H1 (cell line): ENCODE data around the gene AGPAT3. TPM values are rescaled to one million over a fixed set of nuclear protein-coding genes. Genes with fewer than 3 reads are reported as not detected.
A peak's percentile ranks its signal among the peaks of the same experiment; 100 is the strongest.

Source experiments
- CTCF ChIA-PET: fragments of 300-600 bp; sonication (Branson Sonifier 250); formaldehyde crosslinking; loops from one replicate; lab custom pipeline; 2021; ENCODE audit not compliant: partially characterized antibody; lab: Charles Lee
- POLR2A ChIA-PET: fragments of 300-600 bp; sonication (Branson Sonifier 250); formaldehyde crosslinking; loops from one replicate; lab custom pipeline; 2021; ENCODE audit warnings: inconsistent platforms; ENCODE audit not compliant: partially characterized antibody; lab: Charles Lee
- DNase-seq, 2 experiments: peaks; one replicate each; pipeline versions ENCODE4 v3.0.0 to v3.0.0-alpha.2; 2010 to 2022; ENCODE audit warnings: low spot score in 2 of 2, low read depth in 1 of 2, mixed read lengths in 1 of 2
- FAIRE-seq: peaks from 2 replicates; lab custom pipeline; 2011; peaks lifted over from hg19 to GRCh38; lab: Jason Lieb, UNC
- H2AFZ ChIP-seq: 2 replicates; pipeline ENCODE4 v1.8.1; 2012; ENCODE audit warnings: low read length, inconsistent platforms
- H2AK5ac ChIP-seq: 2 replicates; pipeline ENCODE4 v1.6.1; 2013; ENCODE audit warnings: low read depth, low read length
- H2BK120ac ChIP-seq: replicated peaks from 2 replicates; pipeline ENCODE3; 2013; ENCODE audit warnings: low read depth, low read length, inconsistent platforms
- H2BK12ac ChIP-seq: 2 replicates; pipeline ENCODE4 v1.6.1; 2013; ENCODE audit warnings: low read depth, low read length
- H2BK15ac ChIP-seq: 2 replicates; pipeline ENCODE4 v1.6.1; 2013; ENCODE audit warnings: low read length
- H2BK20ac ChIP-seq: 2 replicates; pipeline ENCODE4 v1.6.1; 2013; ENCODE audit warnings: low read length
- H2BK5ac ChIP-seq: 2 replicates; pipeline ENCODE4 v1.6.1; 2013; ENCODE audit warnings: low read depth, low read length
- H3K14ac ChIP-seq: 2 replicates; pipeline ENCODE4 v1.6.1; 2013; ENCODE audit warnings: inconsistent platforms; ENCODE audit not compliant: insufficient read length
- H3K18ac ChIP-seq: 2 replicates; pipeline ENCODE4 v1.6.1; 2013; ENCODE audit warnings: low read length; ENCODE audit errors: extremely low read depth
- H3K23ac ChIP-seq: 2 replicates; pipeline ENCODE4 v1.6.1; 2013; ENCODE audit warnings: inconsistent platforms; ENCODE audit not compliant: insufficient read length
- H3K23me2 ChIP-seq: 2 replicates; pipeline ENCODE4 v1.6.1; 2013; ENCODE audit warnings: low read depth, low read length
- H3K27ac ChIP-seq: 2 replicates; pipeline ENCODE4 v1.6.1; 2011; ENCODE audit warnings: low read depth, low read length, inconsistent platforms
- H3K27me3 ChIP-seq, 4 experiments: replicated peaks in 1 of 4; 1 replicate in 1 of 4; 2 replicates in 3 of 4; pipeline versions ENCODE4 v1.6.1 to v1.8.1; 2011 to 2013; ENCODE audit warnings: low read length in 3 of 4, mild to moderate bottlenecking in 3 of 4, inconsistent platforms in 2 of 4, mixed read lengths in 2 of 4, moderate library complexity in 1 of 4; ENCODE audit not compliant: control insufficient read depth in 3 of 4, insufficient read depth in 3 of 4; ENCODE audit errors: extremely low read depth in 1 of 4
- H3K36me3 ChIP-seq, 4 experiments: 2 replicates each; pipeline versions ENCODE4 v1.6.1 to v1.8.1; 2011 to 2013; ENCODE audit warnings: mild to moderate bottlenecking in 4 of 4, low read length in 3 of 4, moderate library complexity in 2 of 4, control low read depth in 1 of 4, inconsistent platforms in 1 of 4; ENCODE audit not compliant: insufficient read depth in 4 of 4, control insufficient read depth in 2 of 4
- H3K4ac ChIP-seq: replicated peaks from 2 replicates; pipeline ENCODE3; 2013; ENCODE audit warnings: low read length, low read depth, mixed read lengths, inconsistent platforms; ENCODE audit not compliant: insufficient read length
- H3K4me1 ChIP-seq, 4 experiments: replicated peaks in 1 of 4; 1 replicate in 1 of 4; 2 replicates in 3 of 4; pipeline versions ENCODE4 v1.6.1 to v1.8.1; 2011 to 2013; ENCODE audit warnings: low read length in 3 of 4, inconsistent platforms in 2 of 4, mixed read lengths in 1 of 4; ENCODE audit not compliant: insufficient read depth in 4 of 4, control insufficient read depth in 3 of 4
- H3K4me2 ChIP-seq, 2 experiments: 2 replicates each; pipeline versions ENCODE4 v1.6.1 to v1.8.1; 2011 to 2013; ENCODE audit warnings: low read depth in 2 of 2, low read length in 2 of 2, control low read depth in 1 of 2, inconsistent platforms in 1 of 2, mild to moderate bottlenecking in 1 of 2; ENCODE audit not compliant: insufficient read depth in 1 of 2
- H3K4me3 ChIP-seq, 4 experiments: fragments of 200-600, 300-600 bp in 1 of 4; sonication (generic), shearing (Covaris generic), sonication (Bioruptor Twin) in 1 of 4; 2 replicates each; pipeline versions ENCODE4 v1.5.1 to v1.8.1; 2011 to 2016; ENCODE audit warnings: low read length in 4 of 4, low read depth in 3 of 4, control low read depth in 2 of 4, inconsistent platforms in 2 of 4, mild to moderate bottlenecking in 2 of 4, mixed read lengths in 1 of 4, moderate library complexity in 1 of 4; ENCODE audit not compliant: insufficient read depth in 2 of 4; ENCODE audit errors: extremely low read depth in 1 of 4
- H3K56ac ChIP-seq: replicated peaks from 2 replicates; pipeline ENCODE3; 2013; ENCODE audit warnings: low read depth, mild to moderate bottlenecking, mixed read lengths, low read length, inconsistent platforms; ENCODE audit not compliant: insufficient read length
- H3K79me1 ChIP-seq: 2 replicates; pipeline ENCODE4 v1.6.1; 2013; ENCODE audit warnings: low read depth, low read length, control low read depth
- H3K79me2 ChIP-seq, 2 experiments: 2 replicates each; pipeline versions ENCODE4 v1.6.1 to v1.8.1; 2012 to 2013; ENCODE audit warnings: low read length in 2 of 2, mild to moderate bottlenecking in 2 of 2, inconsistent platforms in 1 of 2; ENCODE audit not compliant: insufficient read depth in 2 of 2, control insufficient read depth in 1 of 2
- H3K9ac ChIP-seq, 4 experiments: replicated peaks in 1 of 4; 1 replicate in 1 of 4; 2 replicates in 3 of 4; pipeline versions ENCODE4 v1.6.1 to v1.8.1; 2011 to 2013; ENCODE audit warnings: low read depth in 3 of 4, low read length in 3 of 4, control low read depth in 2 of 4, mild to moderate bottlenecking in 2 of 4, moderate library complexity in 2 of 4, inconsistent platforms in 1 of 4; ENCODE audit errors: extremely low read depth in 1 of 4
- H3K9me3 ChIP-seq, 2 experiments: 2 replicates each; pipeline versions ENCODE4 v1.6.1 to v1.8.1; 2012 to 2013; ENCODE audit warnings: mild to moderate bottlenecking in 2 of 2, moderate library complexity in 2 of 2, control low read depth in 1 of 2, inconsistent platforms in 1 of 2, low read depth in 1 of 2, low read length in 1 of 2, mixed read lengths in 1 of 2; ENCODE audit not compliant: insufficient read depth in 2 of 2
- H4K20me1 ChIP-seq, 2 experiments: replicated peaks in 1 of 2; 2 replicates each; pipeline versions ENCODE3 to v1.8.1; 2011 to 2013; ENCODE audit warnings: inconsistent platforms in 2 of 2, low read length in 2 of 2, mild to moderate bottlenecking in 1 of 2; ENCODE audit not compliant: insufficient read depth in 2 of 2, control insufficient read depth in 1 of 2
- H4K5ac ChIP-seq: 2 replicates; pipeline ENCODE4 v1.6.1; 2013; ENCODE audit warnings: low read length, low read depth, mixed read lengths, inconsistent platforms; ENCODE audit not compliant: insufficient read length
- H4K8ac ChIP-seq: 2 replicates; pipeline ENCODE4 v1.8.0; 2013; ENCODE audit warnings: mild to moderate bottlenecking, moderate library complexity, low read length, inconsistent platforms; ENCODE audit not compliant: insufficient read depth; ENCODE audit errors: extremely low read depth
- H4K91ac ChIP-seq: replicated peaks from 2 replicates; pipeline ENCODE3; 2013; ENCODE audit warnings: low read length, mixed read lengths, inconsistent platforms; ENCODE audit not compliant: insufficient read length
- CTBP2 ChIP-seq: IDR thresholded peaks from 2 replicates; pipeline ENCODE4 v1.7.0; 2011; ENCODE audit warnings: borderline replicate concordance, mild to moderate bottlenecking, moderate library complexity, mixed read lengths, low read length; ENCODE audit not compliant: insufficient read depth, insufficient read length
- WGBS, 2 experiments: shearing (Covaris generic) in 1 of 2; methylation state at CpG; one replicate each; pipeline versions ENCODE4 v1.1.6 to v1.1.7; 2013 to 2015; ENCODE audit warnings: low lambda C conversion rate in 2 of 2, mixed read lengths in 2 of 2, inconsistent platforms in 1 of 2, low coverage in 1 of 2, missing lambda C conversion rate in 1 of 2; ENCODE audit not compliant: insufficient replicate concordance in 2 of 2, insufficient coverage in 1 of 2, insufficient read length in 1 of 2; ENCODE audit errors: extremely low coverage in 1 of 2, missing lambda C conversion rate in 1 of 2; 5-methylcytosine and 5-hydroxymethylcytosine counted together
- polyA plus RNA-seq, 7 experiments: library from polyadenylated mRNA; depleted of rRNA in 3 of 7; stranded (reverse) in 5 of 7; unstranded in 2 of 7; fragments of >200 nt in 5 of 7; fragments of 200-250 nt in 2 of 7; gene quantifications; 1 replicate in 5 of 7; 2 replicates in 1 of 7; 4 replicates in 1 of 7; pipeline versions ENCODE4 v1.2.1 to v1.2.3, GENCODE V29; 2011 to 2013; ENCODE audit warnings: missing spikeins in 2 of 7, mixed read lengths in 2 of 7
- total RNA-seq: library from RNA; stranded (reverse); fragmentation: NEBNext Ultra II Directional; extraction: Animal tissue kit (Norgen Biotek cat#: 25700); gene quantifications from 2 replicates; pipeline ENCODE4 v1.2.1, GENCODE V29; 2021

The AGPAT3 gene
- total and polyA plus RNA-seq, 2 of the 8 experiments (the other 6 are each of a cell fraction or from before 2014, with no cell fraction given), result 5.8 to 7.3 TPM

DNA sequence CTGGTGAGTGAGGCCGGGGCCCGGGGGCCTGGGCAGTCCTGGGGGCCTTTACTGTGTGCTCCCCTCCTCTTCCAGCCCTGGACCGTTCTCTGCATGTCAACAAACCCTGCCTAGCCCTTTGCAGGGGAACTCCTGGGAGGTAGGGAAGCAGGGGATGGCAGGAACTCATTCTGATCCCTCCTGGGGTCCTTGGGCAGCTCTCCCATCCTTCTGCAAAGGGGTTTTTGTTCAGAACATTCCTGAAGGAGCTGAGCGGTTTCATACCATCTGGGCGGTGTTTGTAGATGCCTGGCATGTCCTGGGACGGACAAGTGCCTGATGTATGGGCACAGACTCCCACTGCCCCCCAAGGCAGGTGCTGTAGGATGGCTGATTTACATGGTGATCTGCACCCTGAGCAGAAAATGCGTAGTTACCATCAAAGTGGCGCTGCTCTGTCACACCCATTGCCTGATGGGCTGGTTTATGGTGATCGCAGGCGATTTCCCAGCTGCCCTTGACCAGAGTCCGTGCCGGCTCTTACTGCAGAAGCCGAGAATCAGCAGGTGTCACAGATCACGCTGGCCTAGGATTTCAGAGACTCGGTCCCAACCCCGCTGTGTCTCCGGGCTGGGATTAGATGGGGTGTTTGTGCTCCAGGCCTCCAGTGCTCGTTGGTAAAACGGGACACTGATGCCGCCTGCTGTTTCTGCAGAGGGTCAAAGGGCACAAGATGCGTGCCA, 75.5 kb downstream of the AGPAT3 start:
- no peak overlapping the region for H4K5ac ChIP-seq
- no peaks in the 10 kb centered on the region for H4K20me1 ChIP-seq
- FAIRE-seq (no peak), DNase-seq (no peak)
- H3K9me3 ChIP-seq, result no peaks in the 10 kb centered on the region
- no peak overlapping the region; the same call in 1 of the 2 replicates for H4K8ac ChIP-seq
- peaks cover 0 to 2% (median 0%) of the 10 kb centered on the region in 4 experiments; a peak in 1 of 7 replicates for H3K4me1 ChIP-seq
- H3K23ac ChIP-seq, result no peak overlapping the region
- no peak overlapping the region for H3K4ac ChIP-seq
- no peaks in the 10 kb centered on the region for H3K79me1 ChIP-seq
- no peak overlapping the region for H2BK20ac ChIP-seq
- H2BK120ac ChIP-seq, result no peak overlapping the region
- 0 out of 2 replicates have a peak overlapping the region, but pooled peaks have one; percentile 72 for H2BK15ac ChIP-seq
- no peaks in the 10 kb centered on the region for H3K23me2 ChIP-seq
- no peak overlapping the region for H3K14ac ChIP-seq
- no peak overlapping the region for H3K18ac ChIP-seq
- ChIA-PET CTCF (interaction anchor here (0.6 to 10.4 kb wide), 44 partner anchors 13 to 413 kb away, joined by 3 to 188 read pairs (median 6); partner anchors contain the start of gene TRPM2), POLR2A (no interaction called here)
- H2AFZ ChIP-seq, result no peak overlapping the region
- no peaks in the 10 kb centered on the region for H3K79me2 ChIP-seq
- H3K9ac ChIP-seq, result no peak overlapping the region
- no peaks in the 10 kb centered on the region for H3K36me3 ChIP-seq
- H3K27me3 ChIP-seq, result no peaks in the 10 kb centered on the region; a peak in 1 of 7 replicates
- 85% methylated on average over 21 of the region's 21 CpGs; no CpG with 5 or more reads in 1 of the 2 experiments for WGBS, 2 experiments
- H3K27ac ChIP-seq, result no peak overlapping the region; the same call in 1 of the 2 replicates
- H3K4me2 ChIP-seq, result no peak overlapping the region
- H2AK5ac ChIP-seq, result 0 out of 2 replicates have a peak overlapping the region, but pooled peaks have one; percentile 85
- H3K56ac ChIP-seq, result no peak overlapping the region
- no peak overlapping the region for H2BK12ac ChIP-seq
- H4K91ac ChIP-seq, result no peak overlapping the region
- no peak overlapping the region for H2BK5ac ChIP-seq
- no peak overlapping the region for H3K4me3 ChIP-seq
- no peak for TF ChIP-seq CTBP2
